ENCODE measurements around the gene OR2W1. TPM values are rescaled to one million over a fixed set of nuclear protein-coding genes. Genes with fewer than 3 reads are reported as not detected.

OR2W1 gene
- not detected in 2 replicates for total RNA-seq

GRCh38 chr6:29045075-29045474 lies at the start of gene OR2W1:
Gene OR2W1 (minus strand): TSS chr6:29045175. CDS start chr6:29045175, 0 bp downstream.

GRCh38 chr6:29087213-29087612 lies 42.2 kb upstream of the OR2W1 start, which contains the start of gene OR2B3:
Gene OR2B3 (minus strand): TSS chr6:29087313. CDS start chr6:29087248, 65 bp downstream.

GRCh38 chr6:29005183-29005885 lies 39.6 kb downstream of the OR2W1 start, which contains the start of gene ZNF311:
Gene ZNF311 (minus strand): TSS chr6:29005315. CDS start chr6:29003954, 1,361 bp downstream.

Other genes with a start within 250 kb of the OR2W1 start
- 48.5 and 52.8 TPM in 2 replicates for gene TRIM27, start 121.2 kb downstream of the OR2W1 start, total RNA-seq
- gene ZNF311, start 39.9 kb downstream of the OR2W1 start, total RNA-seq = 0.20 and 0.56 TPM in 2 replicates
- gene OR2B3, start 42.1 kb upstream of the OR2W1 start, total RNA-seq = not detected in 2 replicates
- not detected in 2 replicates for gene OR2J1, start 54.3 kb upstream of the OR2W1 start, total RNA-seq
- not detected in 2 replicates for gene OR2J3, start 62.9 kb upstream of the OR2W1 start, total RNA-seq
- gene OR2J2, start 125.7 kb upstream of the OR2W1 start, total RNA-seq = not detected in 2 replicates

Measured in cardiac ventricle fibroblast (primary cell).